HT-29 (cell line): Measurements from ENCODE around the gene WFDC1. TPM values are rescaled to one million over a fixed set of nuclear protein-coding genes. Genes with fewer than 3 reads are reported as not detected.

ENCODE experiments used
- DNase-seq: peaks from one replicate; pipeline ENCODE4 v3.0.0-alpha.2; 2015; ENCODE audit warnings: low spot score
- small RNA-seq: library from RNA; depleted of rRNA; stranded (forward); fragments of <200 nt; gene quantifications from one replicate; pipeline ENCODE3, GENCODE V24; 2014
- total RNA-seq: library from RNA; depleted of rRNA; stranded (reverse); fragments of >200 nt; shearing (Covaris generic); gene quantifications from 2 replicates; pipeline ENCODE4 v1.2.3, GENCODE V29; 2014; rRNA removed

The WFDC1 gene
- total RNA-seq, 1 experiment from 2014 or later = not detected

GRCh38 chr16:84373907-84374489 is 79.3 kb downstream of the WFDC1 start:
- no peak for DNase-seq

- no peak for DNase-seq
These were observed 83.4 kb downstream of the WFDC1 start for GRCh38 chr16:84378099-84378498.

- DNase-seq = no peak
These were observed 83.9 kb downstream of the WFDC1 start for GRCh38 chr16:84378567-84378966.

GRCh38 chr16:84379008-84379708 is 84.5 kb downstream of the WFDC1 start:
- no peak for DNase-seq

Small RNA genes within 50 kb of the gene (small RNA-seq; reads per million reads assigned to genes)
- gene RNA5SP433 = not detected

Other genes starting within 250 kb of the WFDC1 start
- 50.1 and 57.4 TPM in 2 replicates for gene MBTPS1, start 177.9 kb upstream of the WFDC1 start, total RNA-seq
- gene HSDL1, start 149.7 kb upstream of the WFDC1 start, total RNA-seq = 5.8 and 6.6 TPM in 2 replicates
- 0.03 and 0.08 TPM in 2 replicates for gene DNAAF1, start 149.6 kb upstream of the WFDC1 start, total RNA-seq
- gene TAF1C, start 107.8 kb upstream of the WFDC1 start, total RNA-seq = 39.8 and 47.0 TPM in 2 replicates
- not detected in 2 replicates for gene ADAD2, start 103.7 kb upstream of the WFDC1 start, total RNA-seq
- gene KCNG4, start 54.9 kb upstream of the WFDC1 start, total RNA-seq = not detected in 2 replicates
- gene ATP2C2, start 73.7 kb downstream of the WFDC1 start, total RNA-seq = 67.9 and 72.4 TPM in 2 replicates
- gene MEAK7, start 209.8 kb downstream of the WFDC1 start, total RNA-seq = 7.4 and 11.3 TPM in 2 replicates